ENCODE results near the gene CPEB3. TPM values are rescaled to one million over a fixed set of nuclear protein-coding genes. Genes with fewer than 3 reads are reported as not detected.

CPEB3 gene
- total RNA-seq = 0.16 and 0.89 TPM in 2 replicates

DNA sequence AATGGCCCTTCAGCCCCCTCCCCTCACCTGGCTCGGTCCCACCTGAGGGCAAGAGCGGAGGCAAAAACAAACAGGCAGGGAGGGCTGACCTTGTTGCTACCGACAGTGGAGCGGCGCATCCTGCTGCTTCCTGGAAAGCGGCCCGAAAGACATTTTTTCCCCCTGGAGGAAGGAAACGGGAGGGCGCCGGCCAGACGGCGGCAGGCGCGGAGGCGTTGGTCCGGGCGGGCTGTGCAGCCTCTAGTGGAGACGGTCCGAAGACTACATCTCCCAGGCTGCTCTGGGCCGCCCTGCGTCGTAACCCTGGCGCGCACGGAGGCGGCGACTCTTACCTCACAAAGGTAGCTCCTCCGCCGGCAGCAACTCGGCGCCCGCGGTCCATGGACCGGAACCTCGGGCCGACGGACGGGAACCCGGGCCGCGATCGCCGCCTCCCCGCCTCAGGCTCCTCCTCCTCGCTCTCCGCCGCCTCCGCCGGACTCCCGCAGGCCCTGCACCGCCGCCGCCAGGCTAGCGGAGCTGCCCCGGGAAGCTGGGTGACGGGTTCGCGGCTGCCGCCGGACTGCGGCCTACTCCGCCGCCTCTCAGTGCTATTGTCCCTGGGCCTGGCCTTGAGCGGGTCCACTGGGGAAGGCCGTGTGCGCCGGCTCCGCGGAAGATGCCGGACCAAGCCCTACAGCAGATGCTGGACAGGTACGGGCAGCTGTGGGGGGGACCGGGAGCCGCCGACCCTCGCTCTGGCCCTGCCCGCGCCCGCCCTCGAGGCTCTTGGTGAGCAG, at the start of gene CPEB3, which contains the start of gene MARCHF5:
Gene CPEB3 (minus strand): TSS at position 242 of the 779 bp plus-strand sequence. CDS start 50,728 bp downstream, outside the sequence.
Gene MARCHF5 (plus strand): TSS at position 331 of the 779 bp plus-strand sequence. CDS start 328 bp downstream, at position 659.

Other genes with a start within 250 kb of the CPEB3 start
- gene MARCHF5, start 89 bp upstream of the CPEB3 start, total RNA-seq = 8.6 and 12.7 TPM in 2 replicates